GM19452 (cell line): ENCODE results near the gene TCEANC.

ENCODE experiments used
- ATAC-seq: cut with Tn5 transposase; IDR thresholded peaks from one replicate; pipeline ENCODE4 v1.9.1; 2021; ENCODE audit not compliant: unreplicated experiment

The TCEANC gene

GRCh38 chrX:13691841-13692371, 39.0 kb downstream of the TCEANC start:
- no peak for ATAC-seq

- no peak for ATAC-seq
These were observed 39.9 kb downstream of the TCEANC start for GRCh38 chrX:13692771-13693231.

GRCh38 chrX:13693341-13693961, 40.5 kb downstream of the TCEANC start:
- no peak for ATAC-seq

GRCh38 chrX:13694359-13694758, 41.4 kb downstream of the TCEANC start:
- no peak for ATAC-seq

- ATAC-seq: no peak
These were observed 42.0 kb downstream of the TCEANC start for GRCh38 chrX:13694983-13695382.

- no peak for ATAC-seq
These were observed 42.7 kb downstream of the TCEANC start for GRCh38 chrX:13695601-13696115.

GRCh38 chrX:13697455-13697854, 44.5 kb downstream of the TCEANC start:
- ATAC-seq: peak; percentile 72

GRCh38 chrX:13697976-13698375, 45.0 kb downstream of the TCEANC start:
- peak; percentile 11 for ATAC-seq

- no peak for ATAC-seq
These were observed 45.5 kb downstream of the TCEANC start for GRCh38 chrX:13698432-13698831.

- peak; percentile 52 for ATAC-seq
These were observed 46.4 kb downstream of the TCEANC start for GRCh38 chrX:13699183-13699826.

GRCh38 chrX:13700380-13700779, 47.4 kb downstream of the TCEANC start:
- ATAC-seq: no peak

GRCh38 chrX:13702111-13702789, 49.3 kb downstream of the TCEANC start:
- ATAC-seq: no peak

GRCh38 chrX:13703135-13703534, 50.2 kb downstream of the TCEANC start:
- no peak for ATAC-seq

GRCh38 chrX:13703589-13703988, 50.6 kb downstream of the TCEANC start:
- ATAC-seq: no peak

- no peak for ATAC-seq
These were observed 58.2 kb downstream of the TCEANC start for GRCh38 chrX:13711141-13711540.
